Caco-2 (cell line): ENCODE results near the gene BASP1. TPM values are rescaled to one million over a fixed set of nuclear protein-coding genes. Genes with fewer than 3 reads are reported as not detected.

Experiments
- BruUV-seq: library from RNA; stranded (reverse); fragments of 400-500 nt; replicated peaks from 2 replicates; lab custom pipeline; 2021; lab: Mats Ljungman, UMichigan
- CTCF ChIA-PET: fragments of 300-600 bp; sonication (Branson Sonifier 250); formaldehyde crosslinking; loops from one replicate; lab custom pipeline; 2022; ENCODE audit warnings: antibody characterized with exemption; lab: Charles Lee
- POLR2A ChIA-PET: fragments of 300-600 bp; sonication (Branson Sonifier 250); formaldehyde crosslinking; loops from one replicate; lab custom pipeline; 2022; ENCODE audit warnings: antibody characterized with exemption; lab: Charles Lee
- DNase-seq, 2 experiments: peaks; one replicate each; pipeline versions ENCODE4 v3.0.0 to v3.0.0-alpha.2; 2020 to 2022
- H3K27me3 ChIP-seq: replicated peaks from 2 replicates; pipeline ENCODE4 v1.6.0; 2011; ENCODE audit warnings: low read length; ENCODE audit not compliant: control insufficient read depth, insufficient read depth
- H3K36me3 ChIP-seq: 2 replicates; pipeline ENCODE4 v1.5.1; 2011; ENCODE audit warnings: low read length; ENCODE audit not compliant: control insufficient read depth, insufficient read depth
- H3K4me1 ChIP-seq: fragments of 250-450 bp; sonication (Bioruptor Pico); 2 replicates; pipeline ENCODE4 v1.5.1; 2020; ENCODE audit warnings: mild to moderate bottlenecking
- H3K4me3 ChIP-seq: 2 replicates; pipeline ENCODE4 v1.5.1; 2011; ENCODE audit warnings: low read depth, mild to moderate bottlenecking, control low read depth, low read length
- H3K9me3 ChIP-seq: fragments of 250-450 bp; sonication (Bioruptor Pico); 2 replicates; pipeline ENCODE4 v1.5.1; 2020; ENCODE audit warnings: mild to moderate bottlenecking, moderate library complexity
- H3K27ac Mint-ChIP-seq: one replicate; pipeline ENCODE4 v1.8.0; 2022; ENCODE audit warnings: mixed read lengths; ENCODE audit not compliant: unreplicated experiment
- H3K27me3 Mint-ChIP-seq: one replicate; pipeline ENCODE4 v1.8.0; 2022; ENCODE audit warnings: mixed read lengths; ENCODE audit not compliant: insufficient read depth, unreplicated experiment
- H3K36me3 Mint-ChIP-seq: one replicate; pipeline ENCODE4 v1.8.0; 2022; ENCODE audit warnings: mild to moderate bottlenecking, mixed read lengths; ENCODE audit not compliant: insufficient read depth, unreplicated experiment
- H3K4me1 Mint-ChIP-seq: one replicate; pipeline ENCODE4 v1.8.0; 2022; ENCODE audit warnings: low read depth, mixed read lengths; ENCODE audit not compliant: unreplicated experiment
- H3K4me3 Mint-ChIP-seq: one replicate; pipeline ENCODE4 v1.8.0; 2022; ENCODE audit warnings: mild to moderate bottlenecking, moderate library complexity, mixed read lengths; ENCODE audit not compliant: unreplicated experiment
- H3K9me3 Mint-ChIP-seq: one replicate; pipeline ENCODE4 v1.8.0; 2022; ENCODE audit warnings: mixed read lengths; ENCODE audit not compliant: unreplicated experiment
- CTCF ChIP-seq, 2 experiments: fragments of 200-600 bp in 1 of 2; IDR thresholded peaks; 1 replicate in 1 of 2; 2 replicates in 1 of 2; pipeline versions ENCODE4 v1.5.1 to v1.8.0; 2011 to 2022; ENCODE audit warnings: antibody characterized with exemption in 1 of 2, control low read depth in 1 of 2, inconsistent platforms in 1 of 2, low read depth in 1 of 2, low read length in 1 of 2, mild to moderate bottlenecking in 1 of 2, moderate library complexity in 1 of 2; ENCODE audit not compliant: insufficient read depth in 1 of 2, severe bottlenecking in 1 of 2, unreplicated experiment in 1 of 2
- intact Hi-C: fragments of 100-400 bp; cut with micrococcal nuclease; formaldehyde crosslinking; loops from one replicate; pipeline ENCODE4 v1.10.0; 2022; ENCODE audit not compliant: unreplicated experiment
- total RNA-seq: library from RNA; stranded (reverse); gene quantifications from 2 replicates; pipeline ENCODE4 v1.2.3, GENCODE V29; 2022

The BASP1 gene
- total RNA-seq, 1 experiment from 2014 or later: 78.1 TPM

- peaks cover 13% of the 10 kb centered on the region for H3K4me1 ChIP-seq
- Mint-ChIP-seq H3K27me3 (no peaks in the 10 kb centered on the region), H3K4me3 (peak overlapping the region; percentile 22), H3K36me3 (peaks cover 19% of the 10 kb centered on the region), H3K4me1 (peaks cover 19% of the 10 kb centered on the region), H3K27ac (no peak overlapping the region), H3K9me3 (no peaks in the 10 kb centered on the region)
- H3K4me3 ChIP-seq: no peak overlapping the region
- H3K36me3 ChIP-seq: no peaks in the 10 kb centered on the region
- no peak for TF ChIP-seq CTCF (IDR thresholded peaks at IDR 0.05; ENCODE audit: insufficient read depth in 1 of 2, low read depth in 1 of 2, low read length in 1 of 2, severe bottlenecking in 1 of 2, unreplicated experiment in 1 of 2)
- H3K27me3 ChIP-seq: no peaks in the 10 kb centered on the region
- CTCF ChIA-PET: interaction anchor here (1.0 to 2.7 kb wide), 3 partner anchors 187 to 1067 kb away, joined by 3 to 17 read pairs (median 13); no protein-coding TSS in a partner anchor
- POLR2A ChIA-PET: no interaction called here
- no peak for DNase-seq
- H3K9me3 ChIP-seq: no peaks in the 10 kb centered on the region
- intact Hi-C loops: loop anchor here (5.0 to 10.0 kb wide), 5 partner anchors 222 to 680 kb away; no protein-coding TSS in a partner anchor
- no TSS peak for BruUV-seq
Measured at GRCh38 chr5:17214893-17215292, 2.5 kb upstream of the BASP1 start.

DNA sequence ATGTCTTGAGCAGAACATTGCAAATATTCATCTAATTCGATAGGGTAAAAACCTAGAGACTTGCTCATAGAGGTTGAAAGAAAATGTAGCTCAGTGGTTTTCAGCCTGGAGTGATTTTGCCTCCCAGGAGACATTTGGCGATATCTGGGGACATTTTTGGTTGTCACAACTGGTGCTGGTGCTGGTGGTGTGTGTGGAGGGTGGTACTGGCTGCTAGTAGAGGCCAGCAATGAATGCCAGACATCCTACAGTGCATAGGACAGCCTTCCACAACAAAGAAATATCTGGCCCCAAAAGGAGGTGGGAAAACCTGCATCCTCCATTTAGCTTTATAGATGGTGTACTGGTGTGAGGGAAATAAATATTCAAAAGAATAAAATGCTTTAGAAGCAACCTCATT lies 2.1 kb upstream of the BASP1 start:
- CTCF ChIA-PET: interaction anchor here (0.7 to 2.7 kb wide), 12 partner anchors 11 to 1089 kb away, joined by 3 to 17 read pairs (median 4); no protein-coding TSS in a partner anchor

More for the DNA sequence above, 2.1 kb upstream of the BASP1 start:
- H3K4me1 ChIP-seq: peaks cover 13% of the 10 kb centered on the region
- POLR2A ChIA-PET: no interaction called here
- no peak for TF ChIP-seq CTCF (IDR thresholded peaks at IDR 0.05; ENCODE audit: insufficient read depth in 1 of 2, low read depth in 1 of 2, low read length in 1 of 2, severe bottlenecking in 1 of 2, unreplicated experiment in 1 of 2)
- Mint-ChIP-seq H3K36me3 (peaks cover 22% of the 10 kb centered on the region), H3K27me3 (no peaks in the 10 kb centered on the region), H3K9me3 (no peaks in the 10 kb centered on the region), H3K27ac (no peak overlapping the region), H3K4me1 (peaks cover 19% of the 10 kb centered on the region), H3K4me3 (peak overlapping the region; percentile 22)
- BruUV-seq: no TSS peak
- no peaks in the 10 kb centered on the region for H3K36me3 ChIP-seq
- no peak for DNase-seq
- intact Hi-C loops: loop anchor here (5.0 to 10.0 kb wide), 5 partner anchors 222 to 679 kb away; no protein-coding TSS in a partner anchor
- H3K9me3 ChIP-seq: no peaks in the 10 kb centered on the region
- no peak overlapping the region for H3K4me3 ChIP-seq
- no peaks in the 10 kb centered on the region for H3K27me3 ChIP-seq
